Lung (tissue), 12 donors: ENCODE data around the gene FNDC11. TPM values are rescaled to one million over a fixed set of nuclear protein-coding genes. Genes with fewer than 3 reads are reported as not detected.

ENCODE experiments used
- ATAC-seq: fragments of 200-7000 bp; cut with Tn5 transposase; one replicate; pipeline ENCODE4 v1.9.1; 2020; ENCODE audit warnings: moderate number of reproducible peaks; ENCODE audit not compliant: insufficient read depth, low FRiP score
- DNase-seq, 3 donors: peaks; one replicate each; pipeline ENCODE4 v3.0.0-alpha.2; 2013 to 2017
- H3K27ac ChIP-seq, 2 donors: one replicate each; pipeline ENCODE4 v1.5.1; 2013; ENCODE audit warnings: mild to moderate bottlenecking in 2 of 2, moderate library complexity in 2 of 2, control low read depth in 1 of 2, inconsistent platforms in 1 of 2, low read depth in 1 of 2, low read length in 1 of 2
- H3K27me3 ChIP-seq, 3 donors: one replicate each; pipeline ENCODE4 v1.5.1; 2013; ENCODE audit warnings: low read length in 2 of 3; ENCODE audit not compliant: control insufficient read depth in 3 of 3, insufficient read depth in 3 of 3
- H3K36me3 ChIP-seq, 4 donors: one replicate each; pipeline ENCODE4 v1.5.1; 2013; ENCODE audit warnings: low read length in 4 of 4, mild to moderate bottlenecking in 1 of 4, moderate library complexity in 1 of 4; ENCODE audit not compliant: control insufficient read depth in 4 of 4, insufficient read depth in 4 of 4
- H3K4me1 ChIP-seq, 5 donors: one replicate each; pipeline ENCODE4 v1.5.1; 2013; ENCODE audit warnings: low read length in 5 of 5, mild to moderate bottlenecking in 2 of 5, moderate library complexity in 1 of 5; ENCODE audit not compliant: control insufficient read depth in 5 of 5, insufficient read depth in 5 of 5
- H3K4me3 ChIP-seq: one replicate; pipeline ENCODE4 v1.5.1; 2013; ENCODE audit warnings: mild to moderate bottlenecking, control low read depth, moderate library complexity
- H3K9ac ChIP-seq, 2 donors: one replicate each; pipeline ENCODE4 v1.5.1; 2013; ENCODE audit warnings: low read length in 2 of 2, control low read depth in 1 of 2; ENCODE audit not compliant: insufficient read depth in 1 of 2
- H3K9me3 ChIP-seq, 4 donors: one replicate each; pipeline ENCODE4 v1.5.1; 2013; ENCODE audit warnings: low read length in 3 of 4, mild to moderate bottlenecking in 1 of 4, moderate library complexity in 1 of 4; ENCODE audit not compliant: control insufficient read depth in 4 of 4, insufficient read depth in 3 of 4
- CTCF ChIP-seq: IDR thresholded peaks from 2 replicates; pipeline ENCODE4 v1.5.1; 2012; ENCODE audit warnings: mild to moderate bottlenecking; ENCODE audit errors: control extremely low read depth, extremely low read depth
- WGBS, 2 donors: extraction: QIAGEN DNeasy Blood & Tissue Kit; methylation state at CpG; one replicate each; pipeline ENCODE4 v1.1.7; 2013; 5-methylcytosine and 5-hydroxymethylcytosine counted together
- polyA plus RNA-seq, 2 donors: library from polyadenylated mRNA; stranded (reverse); fragments of 200-250 nt; gene quantifications; one replicate each; pipeline ENCODE4 v1.2.1, GENCODE V29; 2013
- total RNA-seq, 2 donors: library from RNA; depleted of rRNA in 1 of 2; stranded (reverse); fragments of >200 nt in 1 of 2; gene quantifications; one replicate each; pipeline ENCODE4 v1.2.1, GENCODE V29; 2014 to 2021
- donor health status: control.
- donor health status: control.
- donor health status: Bipolar disorder and iron deficiency.
- donor health status: healthy.
- donor health status: DM: yes; HTN: yes; CAD: no.

Gene FNDC11
- total and polyA plus RNA-seq, 4 donors, result 1.0 to 3.2 (median 2.3) TPM

DNA sequence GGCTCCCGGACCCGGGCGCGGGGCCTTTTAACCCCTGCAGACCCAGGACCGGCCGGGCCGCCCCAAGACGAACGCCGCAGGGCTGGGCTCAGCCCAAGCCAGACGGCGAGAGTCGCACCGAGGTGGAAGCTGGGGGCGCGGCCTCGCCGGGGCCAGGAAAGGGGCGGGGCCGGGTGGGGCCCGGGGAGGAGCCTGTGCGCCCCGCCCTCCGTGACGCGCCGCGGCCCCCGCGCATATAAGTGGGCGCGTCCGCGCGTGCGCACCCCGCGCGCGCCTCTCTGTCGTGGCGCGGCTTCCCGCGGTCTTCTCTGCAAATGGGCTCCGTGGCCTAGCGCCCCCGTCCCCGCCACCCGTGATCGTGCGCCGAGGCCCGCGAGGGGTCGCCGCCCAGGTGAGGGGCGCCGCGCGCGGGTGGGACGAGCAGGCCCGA lies 33.4 kb upstream of the FNDC11 start, which contains the start of gene PPDPF:
TSS of gene PPDPF (plus strand) at position 262 of the 430 bp plus-strand sequence. CDS start 544 bp downstream, outside the sequence.
- Histone ChIP-seq H3K36me3 (peaks cover 0 to 22% (median 14%) of the 10 kb centered on the region in 4 donors), H3K9me3 (peaks cover 0 to 5% (median 0%) of the 10 kb centered on the region in 4 donors), H3K9ac (peak within 1 kb of the TSS; percentile 37 to 46), H3K27ac (peak within 1 kb of the TSS; percentile 95), H3K27me3 (no peaks in the 10 kb centered on the region), H3K4me3 (peak within 1 kb of the TSS; percentile 90), H3K4me1 (peaks cover 0 to 24% (median 7%) of the 10 kb centered on the region in 5 donors)
- WGBS, 2 donors, result 0 to 1% methylated on average over 29 to 64 of the region's 64 CpGs
- TF ChIP-seq CTCF, result no peak
- DNase-seq (peak; percentile 90 to 93 (median 92)), ATAC-seq (peak; percentile 93)

- peak; percentile 83 to 88 (median 87) for DNase-seq
- H3K4me1 ChIP-seq, result peaks cover 0 to 24% (median 7%) of the 10 kb centered on the region in 5 donors
- H3K36me3 ChIP-seq, result peaks cover 0 to 22% (median 14%) of the 10 kb centered on the region in 4 donors
- ATAC-seq, result peak; percentile 68
- H3K27me3 ChIP-seq, result no peaks in the 10 kb centered on the region
- WGBS, 2 donors, result 1 to 2% methylated on average over 56 to 68 of the region's 68 CpGs
- peak overlapping the region; percentile 90 for H3K4me3 ChIP-seq
- peaks cover 0 to 5% (median 0%) of the 10 kb centered on the region in 4 donors for H3K9me3 ChIP-seq
- peak overlapping the region; percentile 95 for H3K27ac ChIP-seq
- peak overlapping the region; percentile 37 to 46 for H3K9ac ChIP-seq
- TF ChIP-seq CTCF, result no peak
These were observed 32.9 kb upstream of the FNDC11 start for GRCh38 chr20:63520934-63521601.

- Histone ChIP-seq H3K36me3 (peaks cover 0 to 22% (median 14%) of the 10 kb centered on the region in 4 donors), H3K9me3 (peaks cover 0 to 5% (median 0%) of the 10 kb centered on the region in 4 donors), H3K27ac (no peak overlapping the region), H3K27me3 (no peaks in the 10 kb centered on the region), H3K4me1 (peaks cover 0 to 24% (median 7%) of the 10 kb centered on the region in 5 donors), H3K4me3 (peak overlapping the region; percentile 90), H3K9ac (peak overlapping the region; percentile 37 to 46)
- DNase-seq (peak in 1 of 3 donors; percentile 11), ATAC-seq (no peak)
- 52 to 68% methylated on average over 23 of the region's 23 CpGs for WGBS, 2 donors
- TF ChIP-seq CTCF, result no peak
These were observed 32.4 kb upstream of the FNDC11 start for GRCh38 chr20:63521602-63522001.
